Small intestine (tissue), 16 donors: ENCODE results near the gene VSTM2A. TPM values are rescaled to one million over a fixed set of nuclear protein-coding genes. Genes with fewer than 3 reads are reported as not detected.
"Not testable (repeated sequence)": the region's sequence is repeated elsewhere in the genome, so short reads cannot be mapped to it uniquely, and the experiment has no call there.

Experiments
- DNase-seq, 2 donors: peaks; one replicate each; pipeline versions ENCODE4 v3.0.0 to v3.0.0-alpha.2; 2013
- FAIRE-seq: peaks from 2 replicates; lab custom pipeline; 2012; peaks lifted over from hg19 to GRCh38; lab: Jason Lieb, UNC
- H3K27ac ChIP-seq, 3 donors: one replicate each; pipeline ENCODE4 v1.5.1; 2013; ENCODE audit warnings: low read length in 2 of 3, mild to moderate bottlenecking in 2 of 3, control low read depth in 1 of 3, inconsistent platforms in 1 of 3, low read depth in 1 of 3, moderate library complexity in 1 of 3
- H3K27me3 ChIP-seq, 3 donors: one replicate each; pipeline ENCODE4 v1.6.1; 2013; ENCODE audit warnings: low read length in 3 of 3, inconsistent platforms in 1 of 3; ENCODE audit not compliant: control insufficient read depth in 3 of 3, insufficient read depth in 3 of 3
- H3K36me3 ChIP-seq, 3 donors: one replicate each; pipeline ENCODE4 v1.6.1; 2013; ENCODE audit warnings: low read length in 3 of 3, inconsistent platforms in 1 of 3, low read depth in 1 of 3, mild to moderate bottlenecking in 1 of 3, moderate library complexity in 1 of 3; ENCODE audit not compliant: control insufficient read depth in 3 of 3, insufficient read depth in 2 of 3
- H3K4me1 ChIP-seq, 3 donors: one replicate each; pipeline ENCODE4 v1.6.1; 2013; ENCODE audit warnings: low read length in 2 of 3, inconsistent platforms in 1 of 3, low read depth in 1 of 3, mild to moderate bottlenecking in 1 of 3, moderate library complexity in 1 of 3; ENCODE audit not compliant: control insufficient read depth in 3 of 3, insufficient read depth in 2 of 3
- H3K4me3 ChIP-seq, 3 donors: one replicate each; pipeline ENCODE4 v1.5.1; 2013; ENCODE audit warnings: low read length in 3 of 3, control low read depth in 1 of 3, inconsistent platforms in 1 of 3, low read depth in 1 of 3, mild to moderate bottlenecking in 1 of 3, moderate library complexity in 1 of 3
- H3K9me3 ChIP-seq, 2 donors: one replicate each; pipeline ENCODE4 v1.6.1; 2013; ENCODE audit warnings: low read depth in 1 of 2, low read length in 1 of 2; ENCODE audit not compliant: control insufficient read depth in 2 of 2, insufficient read depth in 1 of 2
- WGBS, 3 donors: extraction: QIAGEN DNeasy Blood & Tissue Kit; methylation state at CpG; one replicate each; pipeline ENCODE4 v1.1.7; 2013; 5-methylcytosine and 5-hydroxymethylcytosine counted together
- long read RNA-seq, 10 donors: transcript quantifications; one replicate each; lab custom pipeline, GENCODE V29; 2026
- polyA plus RNA-seq, 4 donors: library from polyadenylated mRNA; stranded (reverse) in 3 of 4; unstranded in 1 of 4; fragments of 200-250 nt in 3 of 4; fragments of 120-200 nt in 1 of 4; gene quantifications; one replicate each; pipeline versions ENCODE4 v1.2.1 to v1.2.3, GENCODE V29; 2013
- donor health status: healthy with polysubstance abuse.
- donor health status: control.
- donor health status: control.
- donor health status: Bipolar disorder and iron deficiency.
- donor health status: healthy.

VSTM2A gene
- polyA plus RNA-seq: under 1 TPM in 2 of 4 donors, not detected in 2; 0.10 to 0.25 TPM
- long read RNA-seq, donor 1, partial matches to known transcripts: 0 of 2 reads
- long read RNA-seq, donor 1, other reads (novel, unspliced or antisense): 0 of 2 reads
- long read RNA-seq, donor 2: 0 reads
- long read RNA-seq, donor 3, partial matches to known transcripts: 0 of 4 reads
- long read RNA-seq, donor 3, other reads (novel, unspliced or antisense): 0 of 4 reads
- long read RNA-seq, donor 4: 0 reads
- long read RNA-seq, donor 5, partial matches to known transcripts: 0 of 1 reads
- long read RNA-seq, donor 5, other reads (novel, unspliced or antisense): 0 of 1 reads
- long read RNA-seq, donor 6: 0 reads
- long read RNA-seq, donor 7: 0 reads
- long read RNA-seq, donor 8: 0 reads
- long read RNA-seq, donor 9: 0 reads
- long read RNA-seq, donor 10, transcript VSTM2A-201 (4 exons, 3,401 nt): major isoform, 5 of 9 reads
- long read RNA-seq, donor 10, partial matches to known transcripts: 0 of 9 reads
- long read RNA-seq, donor 10, other reads (novel, unspliced or antisense): 0 of 9 reads

GRCh38 chr7:54541669-54542625, at the start of gene VSTM2A:
Gene VSTM2A (plus strand): TSS chr7:54542375. CDS start chr7:54542731, 356 bp downstream.
- FAIRE-seq (no peak), DNase-seq (peak in 1 of 2 donors; percentile 20)
- peak within 1 kb of the TSS in 1 of 3 donors; percentile 21 for H3K4me3 ChIP-seq
- peaks cover 12 to 44% (median 24%) of the 10 kb centered on the region in 3 donors for H3K27me3 ChIP-seq
- 3 to 13% (median 13%) methylated on average over 59 to 64 of the region's 64 CpGs for WGBS, 3 donors
- no peaks in the 10 kb centered on the region for H3K36me3 ChIP-seq
- H3K9me3 ChIP-seq: no peaks in the 10 kb centered on the region
- no peak within 1 kb of the TSS for H3K27ac ChIP-seq
- no peaks in the 10 kb centered on the region for H3K4me1 ChIP-seq

GRCh38 chr7:54504531-54504930, 37.6 kb upstream of the VSTM2A start:
- not testable (repeated sequence) for FAIRE-seq, DNase-seq, H3K27ac ChIP-seq, H3K9me3 ChIP-seq, H3K27me3 ChIP-seq, H3K4me3 ChIP-seq, H3K36me3 ChIP-seq, H3K4me1 ChIP-seq
- WGBS, 3 donors: 87 to 89% (median 87%) methylated on average over 6 to 12 of the region's 12 CpGs

- Histone ChIP-seq H3K36me3 (no peaks in the 10 kb centered on the region), H3K4me1 (no peaks in the 10 kb centered on the region), H3K27ac (no peak overlapping the region), H3K9me3 (peaks cover 0 to 11% of the 10 kb centered on the region in 2 donors), H3K4me3 (no peak overlapping the region), H3K27me3 (no peaks in the 10 kb centered on the region)
- FAIRE-seq: no peak
- 5 to 28% (median 7%) methylated on average over 1 of the region's 1 CpG for WGBS, 3 donors
- no peak for DNase-seq
Measured at GRCh38 chr7:54529568-54529967, 12.6 kb upstream of the VSTM2A start.

- 22 to 39% (median 33%) methylated on average over 3 of the region's 3 CpGs for WGBS, 3 donors
- DNase-seq: no peak
- H3K9me3 ChIP-seq: no peaks in the 10 kb centered on the region
- H3K27ac ChIP-seq: no peak overlapping the region
- H3K36me3 ChIP-seq: no peaks in the 10 kb centered on the region
- H3K4me1 ChIP-seq: no peaks in the 10 kb centered on the region
- H3K27me3 ChIP-seq: peaks cover 5 to 15% (median 5%) of the 10 kb centered on the region in 3 donors
- no peak overlapping the region for H3K4me3 ChIP-seq
- no peak for FAIRE-seq
Measured at GRCh38 chr7:54538122-54538521, 4.1 kb upstream of the VSTM2A start.

- Histone ChIP-seq H3K9me3 (no peaks in the 10 kb centered on the region), H3K36me3 (no peaks in the 10 kb centered on the region), H3K4me1 (no peaks in the 10 kb centered on the region), H3K27ac (no peak overlapping the region), H3K27me3 (peaks cover 12 to 45% (median 24%) of the 10 kb centered on the region in 3 donors), H3K4me3 (no peak overlapping the region)
- no peak for DNase-seq
- WGBS, 3 donors: 6 to 12% (median 11%) methylated on average over 7 of the region's 7 CpGs
- FAIRE-seq: no peak
Measured at GRCh38 chr7:54543051-54543488, 895 bp downstream of the VSTM2A start.

- peaks cover 12 to 45% (median 24%) of the 10 kb centered on the region in 3 donors for H3K27me3 ChIP-seq
- no peaks in the 10 kb centered on the region for H3K4me1 ChIP-seq
- no peak overlapping the region for H3K4me3 ChIP-seq
- H3K27ac ChIP-seq: no peak overlapping the region
- H3K9me3 ChIP-seq: no peaks in the 10 kb centered on the region
- FAIRE-seq (no peak), DNase-seq (no peak)
- 5 to 11% (median 8%) methylated on average over 3 of the region's 3 CpGs for WGBS, 3 donors
- H3K36me3 ChIP-seq: no peaks in the 10 kb centered on the region
Measured at GRCh38 chr7:54544149-54544526, 2.0 kb downstream of the VSTM2A start.

GRCh38 chr7:54544527-54545240, 2.5 kb downstream of the VSTM2A start:
- 4 to 17% (median 16%) methylated on average over 42 to 45 of the region's 45 CpGs for WGBS, 3 donors
- Histone ChIP-seq H3K36me3 (no peaks in the 10 kb centered on the region), H3K27me3 (peaks cover 12 to 45% (median 24%) of the 10 kb centered on the region in 3 donors), H3K4me3 (no peak overlapping the region), H3K27ac (no peak overlapping the region), H3K9me3 (no peaks in the 10 kb centered on the region), H3K4me1 (no peaks in the 10 kb centered on the region)
- FAIRE-seq: no peak
- no peak for DNase-seq
